CD14-positive monocyte (primary cell): ENCODE measurements around the gene GNA12. TPM values are rescaled to one million over a fixed set of nuclear protein-coding genes. Genes with fewer than 3 reads are reported as not detected.

Source experiments
- DNase-seq, 3 donors: peaks; one replicate each; pipeline ENCODE4 v3.0.0-alpha.2; 2011 to 2022
- H2AFZ ChIP-seq: 2 replicates; pipeline ENCODE4 v1.6.0; 2012; ENCODE audit warnings: mild to moderate bottlenecking, low read depth, low read length, inconsistent platforms; ENCODE audit not compliant: insufficient read depth, poor library complexity, severe bottlenecking
- H3K27ac ChIP-seq, 2 donors: 1 replicate in 1 of 2; 2 replicates in 1 of 2; pipeline ENCODE4 v1.5.1; 2012 to 2013; ENCODE audit warnings: low read length in 2 of 2, control low read depth in 1 of 2, inconsistent platforms in 1 of 2, low read depth in 1 of 2, mild to moderate bottlenecking in 1 of 2
- H3K27me3 ChIP-seq, 2 donors: one replicate each; pipeline versions ENCODE4 v1.6.0 to v1.6.1; 2011 to 2013; ENCODE audit warnings: low read length in 2 of 2; ENCODE audit not compliant: control insufficient read depth in 2 of 2, insufficient read depth in 2 of 2
- H3K36me3 ChIP-seq, 2 donors: replicated peaks in 1 of 2; 1 replicate in 1 of 2; 2 replicates in 1 of 2; pipeline versions ENCODE4 v1.5.1 to v1.6.1; 2012 to 2013; ENCODE audit warnings: low read length in 2 of 2, control low read depth in 1 of 2, inconsistent platforms in 1 of 2, mild to moderate bottlenecking in 1 of 2; ENCODE audit not compliant: insufficient read depth in 2 of 2, control insufficient read depth in 1 of 2
- H3K4me1 ChIP-seq, 2 donors: 1 replicate in 1 of 2; 2 replicates in 1 of 2; pipeline versions ENCODE4 v1.5.1 to v1.6.1; 2012 to 2013; ENCODE audit warnings: low read length in 2 of 2, control low read depth in 1 of 2, inconsistent platforms in 1 of 2, mild to moderate bottlenecking in 1 of 2, moderate library complexity in 1 of 2; ENCODE audit not compliant: insufficient read depth in 2 of 2, control insufficient read depth in 1 of 2
- H3K4me2 ChIP-seq: replicated peaks from 2 replicates; pipeline ENCODE3; 2012; ENCODE audit warnings: low read length, moderate library complexity, mild to moderate bottlenecking; ENCODE audit not compliant: poor library complexity, severe bottlenecking; ENCODE audit errors: extremely low read depth
- H3K4me3 ChIP-seq, 3 experiments: fragments of 200-600 bp in 1 of 3; sonication (generic) in 1 of 3; replicated peaks in 1 of 3; 1 replicate in 2 of 3; 2 replicates in 1 of 3; pipeline ENCODE4 v1.5.1; 2011 to 2013; ENCODE audit warnings: low read length in 3 of 3, mild to moderate bottlenecking in 3 of 3, control low read depth in 2 of 3, low read depth in 2 of 3, inconsistent platforms in 1 of 3, moderate library complexity in 1 of 3
- H3K79me2 ChIP-seq: 2 replicates; pipeline ENCODE4 v1.6.0; 2012; ENCODE audit warnings: mild to moderate bottlenecking, control low read depth, inconsistent platforms, low read length, moderate library complexity; ENCODE audit not compliant: insufficient read depth
- H3K9ac ChIP-seq: 2 replicates; pipeline ENCODE4 v1.6.0; 2017; ENCODE audit warnings: low read length, mild to moderate bottlenecking; ENCODE audit not compliant: insufficient read depth, poor library complexity, severe bottlenecking
- H3K9me3 ChIP-seq, 2 donors: replicated peaks in 1 of 2; 1 replicate in 1 of 2; 2 replicates in 1 of 2; pipeline versions ENCODE4 v1.5.1 to v1.6.1; 2012 to 2013; ENCODE audit warnings: low read length in 2 of 2, control low read depth in 1 of 2; ENCODE audit not compliant: control insufficient read depth in 1 of 2, insufficient read depth in 1 of 2
- H4K20me1 ChIP-seq: 2 replicates; pipeline ENCODE4 v1.6.0; 2012; ENCODE audit warnings: mild to moderate bottlenecking, low read length, control low read depth, moderate library complexity; ENCODE audit not compliant: insufficient read depth
- H3K27ac Mint-ChIP-seq, 7 donors: one replicate each; pipeline ENCODE4 v1.8.0; 2020; ENCODE audit warnings: mild to moderate bottlenecking in 7 of 7, mixed read lengths in 7 of 7, moderate library complexity in 6 of 7, inconsistent platforms in 2 of 7
- H3K27me3 Mint-ChIP-seq, 3 donors: one replicate each; pipeline ENCODE4 v1.8.0; 2021 to 2022; ENCODE audit warnings: low read depth in 3 of 3, mild to moderate bottlenecking in 3 of 3, mixed read lengths in 3 of 3, moderate library complexity in 3 of 3, inconsistent platforms in 1 of 3
- H3K36me3 Mint-ChIP-seq, 2 donors: one replicate each; pipeline ENCODE4 v1.8.0; 2020; ENCODE audit warnings: mixed read lengths in 2 of 2, inconsistent platforms in 1 of 2, mild to moderate bottlenecking in 1 of 2
- H3K4me1 Mint-ChIP-seq: one replicate; pipeline ENCODE4 v1.8.0; 2020; ENCODE audit warnings: mild to moderate bottlenecking, mixed read lengths
- H3K4me3 Mint-ChIP-seq, 2 donors: one replicate each; pipeline ENCODE4 v1.8.0; 2020; ENCODE audit warnings: mild to moderate bottlenecking in 2 of 2, mixed read lengths in 2 of 2, moderate library complexity in 1 of 2
- H3K9me3 Mint-ChIP-seq, 7 donors: one replicate each; pipeline ENCODE4 v1.8.0; 2020 to 2022; ENCODE audit warnings: mixed read lengths in 7 of 7, mild to moderate bottlenecking in 6 of 7, moderate library complexity in 6 of 7, inconsistent platforms in 2 of 7
- CTCF ChIP-seq: fragments of 200-600 bp; IDR thresholded peaks from one replicate; pipeline ENCODE4 v1.8.0; 2022; ENCODE audit warnings: antibody characterized with exemption, mild to moderate bottlenecking
- WGBS: methylation state at CpG from one replicate; pipeline ENCODE4 v1.1.5; 2013; ENCODE audit warnings: missing lambda C conversion rate; ENCODE audit not compliant: insufficient coverage; 5-methylcytosine and 5-hydroxymethylcytosine counted together
- intact Hi-C, 2 donors: fragments of 100-400 bp; cut with micrococcal nuclease; formaldehyde crosslinking; loops; one replicate each; pipeline versions ENCODE4 v1.15.0 to v1.15.1; 2023
- polyA plus RNA-seq, 3 donors: library from polyadenylated mRNA; depleted of rRNA in 1 of 3; unstranded in 2 of 3; stranded (reverse) in 1 of 3; fragments of 300-500 nt in 2 of 3; fragments of >200 nt in 1 of 3; fragmentation: Illumina TruSeq in 2 of 3; gene quantifications; 1 replicate in 2 of 3; 2 replicates in 1 of 3; pipeline ENCODE4 v1.2.3, GENCODE V29; 2012 to 2021

GNA12 gene
- polyA plus RNA-seq, 3 donors: 3.4 to 25.9 (median 10.6) TPM

- Histone ChIP-seq H3K4me2 (peak overlapping the region; percentile 79), H3K27me3 (no peaks in the 10 kb centered on the region), H3K4me3 (peak overlapping the region; percentile 36 to 74 (median 66)), H4K20me1 (peaks cover 13% of the 10 kb centered on the region), H3K36me3 (peaks cover 0 to 7% of the 10 kb centered on the region in 2 donors), H3K9me3 (no peaks in the 10 kb centered on the region), H3K9ac (peak overlapping the region; percentile 70), H3K27ac (no peak overlapping the region), H2AFZ (peak overlapping the region; percentile 29), H3K4me1 (peaks cover 14 to 21% of the 10 kb centered on the region in 2 donors), H3K79me2 (peaks cover 12% of the 10 kb centered on the region)
- peaks cover 4 to 9% (median 6%) of the 10 kb centered on the region in 3 donors for H3K27me3 Mint-ChIP-seq
- H3K4me3 Mint-ChIP-seq: peak overlapping the region; percentile 76 to 91
- intact Hi-C loops: loop anchor here (2.0 to 10.0 kb wide), 3 partner anchors 19 to 121 kb away; no protein-coding TSS in a partner anchor
- WGBS: under 1% methylated on average over 64 of the region's 64 CpGs
- H3K36me3 Mint-ChIP-seq: peaks cover 26 to 33% of the 10 kb centered on the region in 2 donors
- H3K4me1 Mint-ChIP-seq: peaks cover 51% of the 10 kb centered on the region
- H3K9me3 Mint-ChIP-seq: peaks cover 0 to 2% (median 0%) of the 10 kb centered on the region in 7 donors
- H3K27ac Mint-ChIP-seq: peak overlapping the region in 5 of 7 donors; percentile 30 to 62 (median 45)
- TF ChIP-seq CTCF: no peak
- DNase-seq: peak; percentile 26 to 46 (median 40)
Observed at GRCh38 chr7:2843711-2844152, 376 bp downstream of the GNA12 start.

GRCh38 chr7:2843191-2843685, 870 bp downstream of the GNA12 start:
- WGBS: 39% methylated on average over 13 of the region's 15 CpGs
- Histone ChIP-seq H3K36me3 (peaks cover 0 to 7% of the 10 kb centered on the region in 2 donors), H3K27me3 (no peaks in the 10 kb centered on the region), H3K9me3 (no peaks in the 10 kb centered on the region), H4K20me1 (peaks cover 14% of the 10 kb centered on the region), H3K9ac (peak overlapping the region; percentile 70), H3K79me2 (peaks cover 12% of the 10 kb centered on the region), H3K4me2 (peak overlapping the region; percentile 79), H3K4me1 (peaks cover 14 to 21% of the 10 kb centered on the region in 2 donors), H3K4me3 (peak overlapping the region; percentile 36 to 74 (median 66)), H3K27ac (no peak overlapping the region), H2AFZ (peak overlapping the region; percentile 29)
- Mint-ChIP-seq H3K27me3 (peaks cover 4 to 9% (median 6%) of the 10 kb centered on the region in 3 donors), H3K36me3 (peaks cover 26 to 36% of the 10 kb centered on the region in 2 donors), H3K27ac (peak overlapping the region in 6 of 7 donors; percentile 62 to 86 (median 73)), H3K4me1 (peaks cover 55% of the 10 kb centered on the region), H3K4me3 (peak overlapping the region; percentile 83 to 91), H3K9me3 (peaks cover 0 to 2% (median 0%) of the 10 kb centered on the region in 7 donors)
- no peak for TF ChIP-seq CTCF
- peak in 1 of 3 donors; percentile 42 for DNase-seq
- intact Hi-C loops: loop anchor here (5.0 to 10.0 kb wide), 2 partner anchors 108 to 121 kb away; no protein-coding TSS in a partner anchor
